Stimulated activated naive CD8-positive, alpha-beta T cell treated with anti-CD3 and anti-CD28 coated beads, Interleukin-15, Interleukin-2, amounts not matched to agents 100 ng/mL and 50 ng/mL, for 24 hours (primary cell): ENCODE results near the gene MAMLD1.
A peak's percentile ranks its signal among the peaks of the same experiment; 100 is the strongest.

Experiments used
- H3K27ac Mint-ChIP-seq: one replicate; pipeline ENCODE4 v1.8.0; 2021; ENCODE audit warnings: mild to moderate bottlenecking, mixed read lengths
- H3K27me3 Mint-ChIP-seq: one replicate; pipeline ENCODE4 v1.8.0; 2021; ENCODE audit warnings: mixed read lengths
- H3K36me3 Mint-ChIP-seq: one replicate; pipeline ENCODE4 v1.8.0; 2021; ENCODE audit warnings: low read depth, mixed read lengths
- H3K4me1 Mint-ChIP-seq: one replicate; pipeline ENCODE4 v1.8.0; 2021; ENCODE audit warnings: low read depth, mixed read lengths
- H3K4me3 Mint-ChIP-seq: one replicate; pipeline ENCODE4 v1.8.0; 2021; ENCODE audit warnings: mild to moderate bottlenecking, mixed read lengths
- H3K9me3 Mint-ChIP-seq: one replicate; pipeline ENCODE4 v1.8.0; 2021; ENCODE audit warnings: mixed read lengths

Gene MAMLD1

DNA sequence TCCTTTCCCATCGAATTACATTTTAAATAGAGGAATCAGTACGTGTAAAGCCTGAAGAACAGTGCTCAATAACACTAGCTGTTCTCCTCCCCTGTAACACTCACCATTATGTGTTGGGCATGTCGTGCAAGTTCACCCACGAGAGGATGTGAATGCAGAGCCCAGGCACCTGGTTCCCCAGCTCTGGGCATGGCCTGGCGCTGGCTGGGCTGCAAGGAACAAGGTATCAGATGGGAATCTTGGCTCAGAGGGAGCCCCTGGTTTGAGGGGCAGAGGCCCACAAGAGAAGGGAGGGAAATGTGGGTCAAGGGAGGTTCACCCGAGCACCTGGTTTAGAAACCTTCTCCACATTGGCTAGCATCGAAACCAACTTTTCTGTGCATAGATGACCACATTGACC, 163.6 kb downstream of the MAMLD1 start:
- H3K4me3 Mint-ChIP-seq = no peak overlapping the region
- no peaks in the 10 kb centered on the region for H3K9me3 Mint-ChIP-seq
- H3K27me3 Mint-ChIP-seq = no peaks in the 10 kb centered on the region
- no peak overlapping the region for H3K27ac Mint-ChIP-seq
- no peaks in the 10 kb centered on the region for H3K36me3 Mint-ChIP-seq
- H3K4me1 Mint-ChIP-seq = no peaks in the 10 kb centered on the region

DNA sequence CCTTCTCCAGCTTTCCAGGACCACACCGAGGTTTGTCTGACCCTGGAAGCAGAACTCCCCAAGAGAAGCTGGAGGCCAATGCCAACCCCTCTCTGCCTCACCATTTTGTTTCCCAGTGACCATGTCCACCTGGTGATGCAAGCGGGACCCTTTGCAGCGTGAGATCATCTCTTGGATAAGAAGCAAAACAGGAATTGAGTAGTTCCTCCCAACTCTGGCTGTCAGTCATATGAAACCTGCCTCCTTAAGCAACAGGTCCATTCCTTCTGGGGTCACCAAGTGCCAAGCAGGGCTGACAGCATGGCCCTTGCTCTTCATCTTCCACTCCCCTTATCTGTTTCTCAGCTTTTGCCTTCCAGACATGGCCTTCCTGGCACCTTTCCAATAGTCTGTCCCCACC, 164.0 kb downstream of the MAMLD1 start:
- no peaks in the 10 kb centered on the region for H3K4me1 Mint-ChIP-seq
- no peak overlapping the region for H3K27ac Mint-ChIP-seq
- no peak overlapping the region for H3K4me3 Mint-ChIP-seq
- H3K36me3 Mint-ChIP-seq = no peaks in the 10 kb centered on the region
- H3K9me3 Mint-ChIP-seq = no peaks in the 10 kb centered on the region
- H3K27me3 Mint-ChIP-seq = no peaks in the 10 kb centered on the region

- Mint-ChIP-seq H3K9me3 (peaks cover 6% of the 10 kb centered on the region), H3K36me3 (no peaks in the 10 kb centered on the region), H3K27me3 (no peaks in the 10 kb centered on the region), H3K4me3 (no peak overlapping the region), H3K27ac (no peak overlapping the region), H3K4me1 (no peaks in the 10 kb centered on the region)
Measured at GRCh38 chrX:150529587-150529986, 166.5 kb downstream of the MAMLD1 start.

- Mint-ChIP-seq H3K4me3 (no peak overlapping the region), H3K27me3 (no peaks in the 10 kb centered on the region), H3K27ac (no peak overlapping the region), H3K4me1 (no peaks in the 10 kb centered on the region), H3K9me3 (peaks cover 7% of the 10 kb centered on the region), H3K36me3 (no peaks in the 10 kb centered on the region)
Measured at GRCh38 chrX:150530821-150531220, 167.7 kb downstream of the MAMLD1 start.

DNA sequence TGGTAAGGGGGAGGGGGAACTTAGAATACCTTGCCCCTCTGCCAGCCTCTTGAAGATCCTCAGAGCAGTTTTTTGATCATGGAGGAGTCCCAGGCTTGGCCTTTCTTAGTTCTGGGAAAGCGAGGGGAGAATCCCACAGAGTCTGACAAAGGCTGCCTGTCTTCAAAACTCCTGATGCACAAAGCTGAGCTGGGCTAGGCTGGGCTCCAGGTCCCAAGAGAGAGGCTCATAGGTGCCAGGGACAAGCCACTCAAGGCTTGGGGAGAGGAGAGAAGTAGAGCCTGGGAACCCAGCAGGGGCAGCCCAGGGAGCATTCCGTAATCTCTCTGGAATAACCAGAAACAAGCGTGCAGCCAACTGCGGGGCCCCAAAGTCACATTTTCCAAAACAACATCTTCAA, 168.3 kb downstream of the MAMLD1 start:
- H3K27me3 Mint-ChIP-seq = no peaks in the 10 kb centered on the region
- H3K4me1 Mint-ChIP-seq = no peaks in the 10 kb centered on the region
- no peak overlapping the region for H3K27ac Mint-ChIP-seq

DNA sequence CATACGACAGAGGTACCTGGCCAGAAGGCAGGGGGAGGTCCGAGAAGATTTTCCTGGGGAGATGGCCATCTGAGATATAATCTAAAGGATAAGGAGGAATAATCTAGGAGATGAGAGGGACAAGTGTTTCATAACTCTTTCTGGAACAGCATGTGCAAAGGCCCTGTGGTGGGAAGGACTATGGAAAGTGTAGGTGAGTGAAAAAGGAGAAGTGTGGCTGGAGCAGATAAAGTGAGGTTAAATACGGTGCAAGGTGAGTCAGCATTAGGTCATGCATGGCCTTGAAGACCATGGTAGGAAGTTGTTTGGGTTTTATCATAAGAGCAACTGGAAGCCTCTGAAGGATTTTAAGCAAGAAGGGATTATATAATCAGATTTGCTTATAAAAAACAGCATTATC, 170.7 kb downstream of the MAMLD1 start:
- no peak overlapping the region for H3K27ac Mint-ChIP-seq
- no peaks in the 10 kb centered on the region for H3K27me3 Mint-ChIP-seq
- H3K4me3 Mint-ChIP-seq = no peak overlapping the region
- no peaks in the 10 kb centered on the region for H3K4me1 Mint-ChIP-seq
- H3K9me3 Mint-ChIP-seq = peaks cover 11% of the 10 kb centered on the region
- H3K36me3 Mint-ChIP-seq = no peaks in the 10 kb centered on the region

More for the DNA sequence above, 168.3 kb downstream of the MAMLD1 start:
- no peaks in the 10 kb centered on the region for H3K36me3 Mint-ChIP-seq
- no peak overlapping the region for H3K4me3 Mint-ChIP-seq
- H3K9me3 Mint-ChIP-seq = peaks cover 11% of the 10 kb centered on the region

- Mint-ChIP-seq H3K4me3 (no peak overlapping the region), H3K9me3 (peaks cover 11% of the 10 kb centered on the region), H3K27me3 (no peaks in the 10 kb centered on the region), H3K36me3 (no peaks in the 10 kb centered on the region), H3K4me1 (no peaks in the 10 kb centered on the region), H3K27ac (no peak overlapping the region)
Measured at GRCh38 chrX:150536455-150537116, 173.5 kb downstream of the MAMLD1 start.

GRCh38 chrX:150537851-150538250, 174.7 kb downstream of the MAMLD1 start:
- Mint-ChIP-seq H3K4me1 (no peaks in the 10 kb centered on the region), H3K27me3 (no peaks in the 10 kb centered on the region), H3K4me3 (no peak overlapping the region), H3K9me3 (peaks cover 11% of the 10 kb centered on the region), H3K27ac (no peak overlapping the region), H3K36me3 (no peaks in the 10 kb centered on the region)

DNA sequence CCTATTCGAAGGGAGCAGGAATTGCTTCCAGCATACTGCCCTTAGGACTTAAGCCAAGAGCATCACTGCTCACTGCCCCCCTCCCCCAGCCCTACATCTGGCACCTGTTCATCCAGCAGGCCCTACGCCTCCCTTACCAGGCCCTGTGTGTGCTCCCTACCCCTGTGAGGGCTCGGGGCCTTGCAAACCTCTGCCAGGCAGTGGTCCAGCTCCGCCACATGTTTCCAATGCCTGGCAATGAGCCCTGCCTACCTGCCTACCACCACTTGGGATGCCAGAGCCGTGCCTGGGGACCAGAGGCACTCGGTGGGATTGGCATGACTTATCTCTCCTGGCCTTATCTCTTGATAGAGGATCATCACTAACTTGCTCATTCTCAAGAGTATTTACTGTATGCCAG, 177.8 kb downstream of the MAMLD1 start:
- Mint-ChIP-seq H3K4me1 (peaks cover 6% of the 10 kb centered on the region), H3K27ac (no peak overlapping the region), H3K27me3 (no peaks in the 10 kb centered on the region), H3K4me3 (no peak overlapping the region), H3K9me3 (peaks cover 4% of the 10 kb centered on the region), H3K36me3 (no peaks in the 10 kb centered on the region)

GRCh38 chrX:150542846-150543229, 179.7 kb downstream of the MAMLD1 start:
- Mint-ChIP-seq H3K9me3 (no peaks in the 10 kb centered on the region), H3K4me1 (peaks cover 21% of the 10 kb centered on the region)

GRCh38 chrX:150543230-150544155, 180.4 kb downstream of the MAMLD1 start:
- no peaks in the 10 kb centered on the region for H3K36me3 Mint-ChIP-seq
- H3K4me1 Mint-ChIP-seq = peaks cover 28% of the 10 kb centered on the region
- H3K4me3 Mint-ChIP-seq = no peak overlapping the region
- no peaks in the 10 kb centered on the region for H3K9me3 Mint-ChIP-seq
- H3K27ac Mint-ChIP-seq = no peak overlapping the region
- H3K27me3 Mint-ChIP-seq = no peaks in the 10 kb centered on the region

More at GRCh38 chrX:150542846-150543229, 179.7 kb downstream of the MAMLD1 start:
- H3K36me3 Mint-ChIP-seq = no peaks in the 10 kb centered on the region
- H3K27me3 Mint-ChIP-seq = no peaks in the 10 kb centered on the region
- no peak overlapping the region for H3K27ac Mint-ChIP-seq
- H3K4me3 Mint-ChIP-seq = no peak overlapping the region

DNA sequence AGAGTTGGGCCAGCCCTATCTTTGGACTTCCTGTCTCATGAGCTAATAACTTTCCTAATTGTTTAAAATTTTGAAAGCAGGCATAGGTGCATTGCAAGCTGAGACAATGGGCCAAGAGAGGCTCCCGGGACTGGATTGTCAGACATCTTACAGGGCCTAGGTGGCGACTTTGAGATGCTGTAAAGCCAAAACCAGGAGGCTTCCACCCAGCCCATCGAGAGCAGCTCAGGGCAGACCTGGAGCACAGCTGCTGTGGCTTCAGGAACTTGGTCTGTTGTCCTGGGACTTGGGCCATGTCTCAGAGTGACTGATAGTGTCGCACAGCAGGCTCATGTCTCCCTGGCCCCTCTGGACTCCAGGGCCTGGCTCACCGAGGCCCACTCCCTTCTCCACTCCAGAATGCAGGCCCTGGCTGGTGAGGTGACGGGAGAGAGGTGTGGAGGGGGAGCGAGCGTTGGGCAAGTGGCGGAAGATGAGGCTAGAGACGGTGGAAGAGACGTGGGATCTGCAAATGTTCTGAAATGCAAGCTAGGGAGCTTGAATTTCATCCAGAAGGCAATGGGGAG, 181.2 kb downstream of the MAMLD1 start:
- Mint-ChIP-seq H3K4me3 (no peak overlapping the region), H3K9me3 (no peaks in the 10 kb centered on the region), H3K4me1 (peaks cover 32% of the 10 kb centered on the region), H3K27ac (no peak overlapping the region), H3K27me3 (no peaks in the 10 kb centered on the region), H3K36me3 (no peaks in the 10 kb centered on the region)

DNA sequence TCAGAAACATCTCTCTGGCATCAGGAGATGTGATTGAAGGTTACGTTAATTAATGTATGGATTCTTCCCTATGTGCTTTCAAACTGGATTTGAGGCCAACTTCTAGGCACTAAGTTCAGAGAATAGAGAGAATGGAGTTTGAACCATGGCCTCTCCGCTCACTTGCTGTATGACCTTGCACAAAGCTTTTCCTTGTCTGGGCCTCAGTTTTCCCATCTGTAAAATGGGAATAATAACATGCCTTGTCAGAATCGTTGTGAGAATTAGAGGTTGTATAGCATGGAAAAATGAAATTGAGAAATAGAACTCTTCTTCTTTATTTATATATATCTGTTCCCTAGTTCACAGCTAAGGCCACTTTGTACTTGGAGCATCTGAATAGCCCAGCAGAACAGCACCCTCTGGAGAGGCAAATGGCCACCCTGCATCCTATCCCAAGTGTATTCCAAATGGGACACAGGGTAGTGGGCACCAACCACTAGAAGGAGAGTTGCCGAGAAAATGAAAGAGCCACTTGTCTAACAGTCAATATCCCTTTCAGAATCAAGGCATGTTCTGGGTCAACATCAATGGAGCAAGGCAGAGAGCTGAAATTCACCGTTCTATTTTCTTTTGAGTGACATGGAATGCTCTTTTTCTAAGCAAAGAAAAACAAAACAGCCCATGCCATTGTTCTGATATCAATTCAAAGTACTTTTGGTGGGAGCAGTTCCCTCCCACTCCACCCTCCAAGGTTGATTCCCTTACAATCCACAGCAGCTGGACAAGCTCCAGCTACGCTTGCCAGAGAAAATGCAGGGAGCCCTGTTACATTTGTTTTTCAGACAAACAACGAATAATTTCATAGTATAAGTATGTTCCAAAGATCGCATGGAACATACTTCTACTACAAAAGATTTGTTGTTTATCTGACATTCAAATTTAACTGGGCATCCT, 182.0 kb downstream of the MAMLD1 start:
- Mint-ChIP-seq H3K4me1 (peaks cover 32% of the 10 kb centered on the region), H3K36me3 (no peaks in the 10 kb centered on the region), H3K9me3 (no peaks in the 10 kb centered on the region), H3K4me3 (no peak overlapping the region), H3K27me3 (no peaks in the 10 kb centered on the region), H3K27ac (no peak overlapping the region)

GRCh38 chrX:150546711-150547153, 183.6 kb downstream of the MAMLD1 start:
- H3K4me1 Mint-ChIP-seq = peaks cover 32% of the 10 kb centered on the region
- peak overlapping the region; percentile 32 for H3K4me3 Mint-ChIP-seq
- H3K27me3 Mint-ChIP-seq = no peaks in the 10 kb centered on the region
- H3K36me3 Mint-ChIP-seq = no peaks in the 10 kb centered on the region
- H3K9me3 Mint-ChIP-seq = no peaks in the 10 kb centered on the region
- H3K27ac Mint-ChIP-seq = peak overlapping the region; percentile 70
